ENCODE measurements around the gene SMYD4.
"Not testable (repeated sequence)": the region's sequence is repeated elsewhere in the genome, so short reads cannot be mapped to it uniquely, and the experiment has no call there.

SMYD4 gene

GRCh38 chr17:1753767-1754429 lies 75.8 kb downstream of the SMYD4 start:
- no peak for DNase-seq (ENCODE audit: low spot score)

- no peak for DNase-seq (ENCODE audit: low spot score)
These were observed 77.1 kb downstream of the SMYD4 start for GRCh38 chr17:1752425-1753262.

- DNase-seq (ENCODE audit: low spot score), result no peak
These were observed 79.1 kb downstream of the SMYD4 start for GRCh38 chr17:1750628-1751027.

- no peak for DNase-seq (ENCODE audit: low spot score)
These were observed 82.6 kb downstream of the SMYD4 start for GRCh38 chr17:1746975-1747543.

- DNase-seq (ENCODE audit: low spot score), result no peak
These were observed 84.1 kb downstream of the SMYD4 start for GRCh38 chr17:1745513-1746020.

- DNase-seq (ENCODE audit: low spot score), result no peak
These were observed 84.9 kb downstream of the SMYD4 start for GRCh38 chr17:1744551-1745512.

GRCh38 chr17:1743088-1743439 lies 86.6 kb downstream of the SMYD4 start:
- DNase-seq (ENCODE audit: low spot score), result no peak

- no peak for DNase-seq (ENCODE audit: low spot score)
These were observed 87.2 kb downstream of the SMYD4 start, which contains the start of gene SERPINF2 for GRCh38 chr17:1742371-1743087. Gene SERPINF2, plus strand, starts transcription at chr17:1742871. Its CDS starts 2,125 bp downstream, at chr17:1744996.

- not testable (repeated sequence) for DNase-seq (ENCODE audit: low spot score)
These were observed 87.8 kb downstream of the SMYD4 start for GRCh38 chr17:1741899-1742298.

- DNase-seq (ENCODE audit: low spot score), result no peak
These were observed 92.0 kb downstream of the SMYD4 start for GRCh38 chr17:1737531-1738291.

GRCh38 chr17:1736348-1737281 lies 93.1 kb downstream of the SMYD4 start:
- no peak for DNase-seq (ENCODE audit: low spot score)

GRCh38 chr17:1735834-1736347 lies 93.8 kb downstream of the SMYD4 start:
- DNase-seq (ENCODE audit: low spot score), result no peak

GRCh38 chr17:1735418-1735817 lies 94.3 kb downstream of the SMYD4 start:
- DNase-seq (ENCODE audit: low spot score), result no peak

GRCh38 chr17:1733759-1734158 lies 95.9 kb downstream of the SMYD4 start:
- DNase-seq (ENCODE audit: low spot score), result no peak

- DNase-seq (ENCODE audit: low spot score), result no peak
These were observed 96.8 kb downstream of the SMYD4 start for GRCh38 chr17:1732833-1733321.

- DNase-seq (ENCODE audit: low spot score), result no peak
These were observed 97.4 kb downstream of the SMYD4 start for GRCh38 chr17:1732241-1732832.

- no peak for DNase-seq (ENCODE audit: low spot score)
These were observed 98.6 kb downstream of the SMYD4 start for GRCh38 chr17:1731194-1731506.

Data from activated CD4-positive, alpha-beta T cell treated with anti-CD3 and anti-CD28 coated beads, Interleukin-2, Interleukin-4, amounts not matched to agents 100 ng/mL and 50 ng/mL, durations not matched to agents 16 hours and 8 hours (primary cell).